ENCODE data around the gene PKIG.

- TF ChIP-seq POLR2A (IDR thresholded peaks at IDR 0.05; ENCODE audit: low read length), result no peak
- TF ChIP-seq GATA1 (IDR thresholded peaks at IDR 0.05; ENCODE audit: low read depth, low read length), result no peak
Measured at GRCh38 chr20:44614525-44614924, 32.1 kb downstream of the PKIG start.

All from erythroblast (primary cell).